HG03064 (cell line): ENCODE results near the gene MAOA.
"Not testable (repeated sequence)": the region's sequence is repeated elsewhere in the genome, so short reads cannot be mapped to it uniquely, and the experiment has no call there.

Source experiments
- ATAC-seq: cut with Tn5 transposase; IDR thresholded peaks from one replicate; pipeline ENCODE4 v1.9.1; 2021; ENCODE audit warnings: low read depth; ENCODE audit not compliant: unreplicated experiment

Gene MAOA

DNA sequence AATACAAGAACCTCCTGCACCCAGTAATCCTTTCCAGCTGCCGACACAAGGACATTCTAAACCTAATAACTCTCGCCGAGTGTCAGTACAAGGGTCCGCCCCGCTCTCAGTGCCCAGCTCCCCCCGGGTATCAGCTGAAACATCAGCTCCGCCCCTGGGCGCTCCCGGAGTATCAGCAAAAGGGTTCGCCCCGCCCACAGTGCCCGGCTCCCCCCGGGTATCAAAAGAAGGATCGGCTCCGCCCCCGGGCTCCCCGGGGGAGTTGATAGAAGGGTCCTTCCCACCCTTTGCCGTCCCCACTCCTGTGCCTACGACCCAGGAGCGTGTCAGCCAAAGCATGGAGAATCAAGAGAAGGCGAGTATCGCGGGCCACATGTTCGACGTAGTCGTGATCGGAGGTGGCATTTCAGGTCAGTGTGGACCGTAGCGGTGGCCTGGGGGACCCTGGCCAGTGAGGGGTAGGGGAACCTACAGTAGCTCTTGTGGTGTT is at the start of gene MAOA:
Gene MAOA, plus strand, starts transcription at position 295 of the 490 bp plus-strand sequence. Its CDS starts 43 bp downstream, at position 338.
- ATAC-seq: no peak

DNA sequence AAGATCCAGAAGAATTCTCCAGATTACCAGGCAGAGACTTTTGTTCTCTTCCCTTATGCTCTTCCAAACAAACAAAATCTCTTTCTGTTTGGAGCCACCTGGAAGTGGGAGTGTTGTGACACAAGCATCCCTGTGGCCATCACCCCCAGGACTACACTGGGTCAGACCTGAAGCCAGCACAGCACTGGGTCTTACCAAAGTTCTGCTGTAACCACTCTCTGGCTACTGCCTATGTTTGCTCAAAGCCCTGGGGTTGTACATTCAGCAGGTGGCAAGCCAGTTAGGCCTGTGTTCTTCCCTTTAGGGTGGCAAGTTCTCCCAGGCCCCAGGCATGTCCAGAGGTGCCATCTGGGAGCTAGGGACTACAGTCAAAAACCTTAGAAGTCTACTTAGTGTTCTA is 43.7 kb upstream of the MAOA start:
- no peak for ATAC-seq

- no peak for ATAC-seq
Measured at GRCh38 chrX:43615660-43616059, 40.4 kb upstream of the MAOA start.

DNA sequence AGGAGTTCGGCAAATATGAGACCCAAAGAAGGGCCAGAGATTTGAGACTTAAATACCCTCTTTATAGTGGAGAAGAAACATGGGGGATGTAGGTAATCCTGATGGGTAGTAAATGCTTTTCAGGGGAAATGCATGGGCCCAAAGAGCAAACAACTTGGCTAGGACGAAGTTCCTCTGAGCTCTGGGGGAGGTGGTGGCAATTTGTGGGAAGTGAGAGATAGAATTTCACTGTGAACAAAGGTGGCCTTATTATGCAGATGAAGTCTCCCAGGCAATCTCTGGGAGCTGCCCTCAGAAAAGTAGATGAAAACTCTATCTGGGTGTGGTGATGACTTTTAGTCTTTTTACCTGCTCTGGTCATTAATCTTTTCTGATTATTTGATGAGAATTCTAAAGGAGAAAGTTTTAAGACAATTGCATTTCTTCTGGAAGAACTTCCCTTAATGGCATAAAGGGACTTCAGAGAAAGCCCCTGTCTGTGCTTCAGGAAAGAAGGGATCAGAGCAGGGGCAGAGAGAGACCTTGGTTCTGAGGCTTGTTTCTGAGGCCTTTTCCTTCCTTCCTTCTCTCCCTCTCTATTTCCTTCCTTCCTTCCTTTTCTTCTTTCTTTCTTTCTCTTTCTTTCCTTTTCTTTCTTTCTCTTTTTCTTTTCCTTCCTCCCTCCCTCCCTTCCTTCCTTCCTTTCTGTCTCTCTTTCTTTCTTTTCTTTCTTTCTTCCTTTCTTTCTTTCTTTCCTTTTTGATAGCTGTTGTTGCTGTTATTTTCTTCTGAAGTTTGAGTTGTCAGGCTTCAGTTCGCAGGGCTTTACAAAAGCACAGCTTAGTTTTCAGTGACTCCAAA is 37.5 kb upstream of the MAOA start:
- ATAC-seq: no peak

DNA sequence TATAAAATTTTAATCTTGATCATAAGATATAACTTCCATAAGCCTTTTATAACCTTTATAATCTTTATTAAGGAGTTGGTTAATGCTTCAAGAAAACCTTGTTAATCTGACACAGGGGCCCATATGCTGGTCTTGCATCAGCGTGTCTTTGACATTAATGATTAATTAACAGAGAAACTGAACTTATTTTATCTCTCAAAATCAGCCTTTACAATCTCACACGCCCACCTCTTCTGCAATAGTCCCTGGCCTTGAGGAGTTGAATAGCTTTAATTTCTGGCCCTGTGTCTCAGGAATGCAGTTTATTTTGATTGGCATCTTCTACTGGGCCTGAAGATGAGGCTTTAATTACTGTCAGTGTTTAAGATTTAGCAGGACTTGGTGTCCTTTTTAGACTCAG is 36.2 kb upstream of the MAOA start:
- ATAC-seq: not testable (repeated sequence)

DNA sequence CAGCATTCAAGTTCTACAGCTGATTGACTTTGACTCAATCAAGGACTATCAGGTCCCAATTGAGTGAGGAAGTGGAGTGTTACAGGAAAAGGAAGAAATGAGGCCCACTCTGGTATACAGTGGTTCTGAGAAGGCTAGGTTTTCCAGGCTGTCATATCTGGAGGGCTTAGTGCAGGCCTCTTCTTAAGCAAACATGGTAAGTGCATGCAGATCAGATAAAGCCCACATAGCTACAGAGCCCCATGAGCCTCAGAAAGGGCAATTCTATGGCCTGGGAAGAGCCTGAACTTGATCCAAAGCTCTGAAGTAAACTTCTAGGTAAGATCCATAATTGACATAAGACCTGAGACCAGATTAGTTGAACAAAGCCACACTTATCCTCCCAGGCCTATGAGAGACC is 29.0 kb upstream of the MAOA start:
- ATAC-seq: no peak

- no peak for ATAC-seq
Measured at GRCh38 chrX:43627669-43628068, 28.4 kb upstream of the MAOA start.

DNA sequence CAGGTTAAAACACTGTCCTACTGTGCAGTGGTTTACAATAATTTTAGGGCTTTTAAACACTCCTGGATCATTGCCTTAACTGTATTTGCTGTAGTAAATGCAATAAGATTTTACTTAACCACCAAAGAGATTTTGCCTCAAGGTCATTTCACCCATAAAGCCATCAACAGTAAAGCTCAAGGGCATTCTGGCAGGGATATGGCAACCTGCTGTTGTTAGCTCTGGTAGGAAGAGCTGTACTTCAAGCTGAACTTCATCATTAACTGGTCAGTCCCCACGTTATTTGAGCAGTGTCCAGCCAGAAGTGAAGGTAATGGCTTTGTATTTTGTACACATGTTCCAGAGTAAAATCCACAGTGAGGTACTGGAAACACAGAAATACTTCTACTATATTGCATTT is 26.9 kb upstream of the MAOA start:
- ATAC-seq: no peak

- ATAC-seq: no peak
Measured at GRCh38 chrX:43631841-43632240, 24.3 kb upstream of the MAOA start.

GRCh38 chrX:43633081-43633480 is 23.0 kb upstream of the MAOA start:
- ATAC-seq: no peak

- ATAC-seq: no peak
Measured at GRCh38 chrX:43633757-43634156, 22.3 kb upstream of the MAOA start.

- no peak for ATAC-seq
Measured at GRCh38 chrX:43640482-43640881, 15.6 kb upstream of the MAOA start.

DNA sequence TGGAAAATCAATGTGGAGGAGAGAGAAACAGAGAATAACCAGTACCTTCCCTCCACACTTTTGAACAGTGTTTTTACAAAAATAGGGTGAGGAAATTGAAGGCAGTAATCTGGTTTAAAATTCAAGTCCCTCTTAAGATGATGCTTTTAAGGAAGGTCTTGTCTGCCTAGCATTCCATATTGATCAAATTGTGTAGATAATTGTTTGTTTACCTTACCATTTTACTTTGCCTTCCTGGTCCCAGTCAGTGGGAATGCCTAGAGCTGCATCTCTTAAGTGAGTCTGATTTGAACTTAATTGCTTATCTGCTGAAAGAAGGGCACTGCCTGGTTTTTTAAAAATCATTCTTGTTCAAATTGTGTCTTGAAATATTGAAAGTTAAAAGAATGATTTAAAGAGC is 14.4 kb upstream of the MAOA start:
- ATAC-seq: no peak

- no peak for ATAC-seq
Measured at GRCh38 chrX:43643201-43643600, 12.9 kb upstream of the MAOA start.

DNA sequence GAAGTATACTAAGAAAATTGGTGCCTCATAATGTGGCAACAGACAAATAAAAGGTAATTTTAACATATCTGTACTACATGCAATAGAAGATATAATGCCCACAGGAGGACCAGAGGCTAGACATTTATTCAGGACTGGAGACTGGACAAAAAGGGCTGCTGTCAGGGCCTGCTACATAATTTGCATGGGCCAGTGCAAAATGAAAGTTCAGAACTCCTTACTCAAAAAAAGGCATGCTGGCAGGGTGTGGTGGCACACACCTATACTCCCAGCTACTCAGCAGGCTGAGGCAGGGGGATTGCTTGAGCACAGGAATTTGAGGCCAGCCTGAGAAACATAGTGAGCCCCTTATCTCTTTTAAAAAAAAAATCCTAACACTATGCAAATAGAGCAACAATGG is 12.4 kb upstream of the MAOA start:
- no peak for ATAC-seq

DNA sequence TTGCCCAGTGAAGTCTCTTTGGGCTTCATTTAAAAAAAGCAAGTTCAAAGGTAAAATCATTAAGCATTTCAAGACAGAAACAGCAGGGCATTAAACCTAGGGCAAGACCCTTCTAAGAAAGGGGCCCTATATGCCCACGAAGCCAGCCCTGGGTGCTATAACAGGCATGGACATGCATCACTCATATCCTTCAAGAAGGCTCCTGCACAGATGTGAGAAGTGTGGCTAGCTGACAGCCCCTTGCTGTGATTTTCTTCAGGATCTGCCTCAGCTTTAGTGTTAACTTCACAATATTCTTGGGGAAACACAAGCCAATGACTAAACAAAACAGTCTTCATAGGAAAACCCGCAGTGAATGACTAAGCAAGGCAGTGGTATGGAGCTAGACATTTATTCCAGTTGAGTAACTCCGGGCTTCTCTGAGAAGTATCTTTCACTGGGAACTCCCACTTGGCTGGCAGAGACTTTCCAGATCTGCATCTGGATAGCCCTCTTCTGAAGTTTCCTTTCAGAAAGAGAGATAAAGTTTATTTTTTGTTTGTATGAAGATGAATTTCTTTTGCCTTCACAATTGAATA is 11.9 kb upstream of the MAOA start:
- ATAC-seq: no peak

- ATAC-seq: no peak
Measured at GRCh38 chrX:43646800-43647199, 9.3 kb upstream of the MAOA start.

- ATAC-seq: peak; percentile 94
Measured at GRCh38 chrX:43654431-43655150, 1.5 kb upstream of the MAOA start.

GRCh38 chrX:43655151-43656004 is 721 bp upstream of the MAOA start:
- peak; percentile 7 for ATAC-seq

DNA sequence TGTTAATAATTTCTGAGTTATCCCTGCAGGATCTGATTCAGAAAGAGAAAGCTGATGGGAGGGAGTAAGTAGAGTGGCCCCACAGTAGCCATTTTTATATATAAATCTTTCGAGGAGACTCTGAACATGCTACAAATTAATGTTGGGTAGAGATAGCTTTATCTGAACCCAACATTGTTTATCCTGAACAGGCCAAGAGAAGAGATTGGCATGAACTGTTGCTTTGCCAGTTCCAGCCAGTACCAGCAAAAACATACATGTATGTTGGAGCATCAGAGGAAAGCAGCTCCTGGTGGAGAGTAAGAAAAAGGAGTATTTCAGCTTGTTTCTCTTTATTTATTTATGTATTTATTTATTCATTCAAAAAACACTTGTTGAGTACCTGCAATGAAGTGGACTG is 1.6 kb downstream of the MAOA start:
- no peak for ATAC-seq
